ENCODE measurements around the gene CACNA2D1.

- TF ChIP-seq EP300 (IDR thresholded peaks at IDR 0.05; ENCODE audit: borderline replicate concordance) (no peak), TCF12 (IDR thresholded peaks at IDR 0.05; ENCODE audit: low read depth) (no peak), EGR1 (IDR thresholded peaks at IDR 0.05) (no peak), CREB1 (IDR thresholded peaks at IDR 0.05; ENCODE audit: low read depth) (no peak), REST (IDR thresholded peaks at IDR 0.05; ENCODE audit: low read depth) (no peak), RAD21 (IDR thresholded peaks at IDR 0.05; ENCODE audit: low read depth) (no peak), TEAD4 (IDR thresholded peaks at IDR 0.05) (no peak), FOXM1 (IDR thresholded peaks at IDR 0.05; ENCODE audit: borderline replicate concordance, low read depth) (no peak), TAF1 (IDR thresholded peaks at IDR 0.05; ENCODE audit: low read depth) (no peak)
- TF ChIP-seq, protein P1, sequence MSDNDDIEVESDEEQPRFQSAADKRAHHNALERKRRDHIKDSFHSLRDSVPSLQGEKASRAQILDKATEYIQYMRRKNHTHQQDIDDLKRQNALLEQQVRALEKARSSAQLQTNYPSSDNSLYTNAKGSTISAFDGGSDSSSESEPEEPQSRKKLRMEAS (IDR thresholded peaks at IDR 0.05), result no peak
Observed at GRCh38 chr7:82224529-82224928, 219.0 kb downstream of the CACNA2D1 start.

Data from Ishikawa (cell line).